K562 treated with DMSO at 1 percent for 12 hours (cell line): ENCODE data around the gene DEPDC7. TPM values are rescaled to one million over a fixed set of nuclear protein-coding genes. Genes with fewer than 3 reads are reported as not detected.

Experiments
- total RNA-seq: library from RNA; unstranded; fragments of 300-600 nt; gene quantifications from 2 replicates; pipeline ENCODE4 v1.2.3, GENCODE V29; 2022; ENCODE audit not compliant: insufficient read depth

Gene DEPDC7
- total RNA-seq, result 3.0 and 7.3 TPM in 2 replicates

GRCh38 chr11:33015621-33016551 lies at the start of gene DEPDC7:
Gene DEPDC7, plus strand, starts transcription at chr11:33015878. Its CDS starts 78 bp downstream, at chr11:33015956.

GRCh38 chr11:33039274-33040032 lies 23.8 kb downstream of the DEPDC7 start, which contains the start of gene TCP11L1:
Gene TCP11L1, plus strand, starts transcription at chr11:33039572. Its CDS starts 4,202 bp downstream, at chr11:33043774.

Other genes with a start within 250 kb of the DEPDC7 start
- gene CCDC73, start 221.2 kb upstream of the DEPDC7 start, total RNA-seq, result not detected in 2 replicates
- gene PRRG4, start 186.0 kb upstream of the DEPDC7 start, total RNA-seq, result not detected in 2 replicates
- gene QSER1, start 123.1 kb upstream of the DEPDC7 start, total RNA-seq, result 2.2 and 16.7 TPM in 2 replicates
- 1.2 and 6.0 TPM in 2 replicates for gene TCP11L1, start 23.7 kb downstream of the DEPDC7 start, total RNA-seq
- gene CSTF3, start 145.6 kb downstream of the DEPDC7 start, total RNA-seq, result 22.7 and 42.9 TPM in 2 replicates
- gene HIPK3, start 241.5 kb downstream of the DEPDC7 start, total RNA-seq, result 1.8 and 11.2 TPM in 2 replicates